ENCODE data around the gene DECR2. TPM values are rescaled to one million over a fixed set of nuclear protein-coding genes. Genes with fewer than 3 reads are reported as not detected.
"Not testable (repeated sequence)": the region's sequence is repeated elsewhere in the genome, so short reads cannot be mapped to it uniquely, and the experiment has no call there.

DECR2 gene
- total and polyA plus RNA-seq, 4 donors, result 42.2 to 210 (median 126) TPM

DNA sequence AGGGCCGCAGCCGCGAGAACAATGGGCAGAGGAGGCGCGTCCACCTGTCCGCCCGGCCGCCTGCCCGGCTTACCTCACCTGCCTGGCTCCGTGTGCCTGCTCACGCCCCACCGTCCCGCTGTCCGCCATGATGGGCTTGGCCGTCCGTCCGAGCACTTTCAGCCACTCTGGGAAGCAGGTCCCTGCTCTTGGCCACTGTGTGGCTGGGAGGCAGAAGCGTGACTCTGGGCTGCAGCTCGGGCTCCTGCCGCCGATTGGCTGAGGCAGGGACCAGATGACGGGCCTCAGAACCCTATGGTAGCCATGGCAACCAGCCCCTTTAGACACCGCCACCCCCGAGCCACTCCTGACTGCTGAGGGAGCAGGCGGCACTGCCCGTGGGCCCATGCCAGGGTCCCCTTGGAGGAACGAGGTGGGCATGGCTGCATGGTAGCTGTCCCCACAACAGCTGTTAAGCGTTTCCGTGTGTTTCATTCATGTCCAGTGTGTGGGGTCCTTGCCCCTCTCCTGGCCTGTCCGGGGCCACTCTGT is 40.3 kb upstream of the DECR2 start:
- H3K9ac ChIP-seq (ENCODE audit: low read depth in 1 of 2, low read length in 2 of 2), result no peak overlapping the region
- H3K27ac ChIP-seq (ENCODE audit: low read depth in 1 of 2, low read length in 2 of 2), result no peak overlapping the region
- 91% methylated on average over 30 of the region's 30 CpGs for WGBS
- TF ChIP-seq, protein P1, sequence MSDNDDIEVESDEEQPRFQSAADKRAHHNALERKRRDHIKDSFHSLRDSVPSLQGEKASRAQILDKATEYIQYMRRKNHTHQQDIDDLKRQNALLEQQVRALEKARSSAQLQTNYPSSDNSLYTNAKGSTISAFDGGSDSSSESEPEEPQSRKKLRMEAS (IDR thresholded peaks at IDR 0.05), result no peak
- TF ChIP-seq, protein P2, sequence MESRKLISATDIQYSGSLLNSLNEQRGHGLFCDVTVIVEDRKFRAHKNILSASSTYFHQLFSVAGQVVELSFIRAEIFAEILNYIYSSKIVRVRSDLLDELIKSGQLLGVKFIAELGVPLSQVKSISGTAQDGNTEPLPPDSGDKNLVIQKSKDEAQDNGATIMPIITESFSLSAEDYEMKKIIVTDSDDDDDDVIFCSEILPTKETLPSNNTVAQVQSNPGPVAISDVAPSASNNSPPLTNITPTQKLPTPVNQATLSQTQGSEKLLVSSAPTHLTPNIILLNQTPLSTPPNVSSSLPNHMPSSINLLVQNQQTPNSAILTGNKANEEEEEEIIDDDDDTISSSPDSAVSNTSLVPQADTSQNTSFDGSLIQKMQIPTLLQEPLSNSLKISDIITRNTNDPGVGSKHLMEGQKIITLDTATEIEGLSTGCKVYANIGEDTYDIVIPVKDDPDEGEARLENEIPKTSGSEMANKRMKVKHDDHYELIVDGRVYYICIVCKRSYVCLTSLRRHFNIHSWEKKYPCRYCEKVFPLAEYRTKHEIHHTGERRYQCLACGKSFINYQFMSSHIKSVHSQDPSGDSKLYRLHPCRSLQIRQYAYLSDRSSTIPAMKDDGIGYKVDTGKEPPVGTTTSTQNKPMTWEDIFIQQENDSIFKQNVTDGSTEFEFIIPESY (IDR thresholded peaks at IDR 0.05), result no peak
- TF ChIP-seq SP1 (IDR thresholded peaks at IDR 0.05), result no peak
- no peak overlapping the region for H3K4me3 ChIP-seq (ENCODE audit: low read depth in 1 of 3, low read length in 3 of 3)
- H3K36me3 ChIP-seq (ENCODE audit: control insufficient read depth in 4 of 4, insufficient read depth in 3 of 4, low read depth in 1 of 4, low read length in 3 of 4), result no peaks in the 10 kb centered on the region
- no peak for DNase-seq (ENCODE audit: low spot score)
- peaks cover 0 to 3% (median 2%) of the 10 kb centered on the region in 4 donors for H3K4me1 ChIP-seq (ENCODE audit: control insufficient read depth in 4 of 4, insufficient read depth in 4 of 4, low read length in 3 of 4)
- H3K27me3 ChIP-seq (ENCODE audit: control insufficient read depth in 4 of 4, insufficient read depth in 4 of 4, low read length in 3 of 4), result no peaks in the 10 kb centered on the region
- no peaks in the 10 kb centered on the region for H3K9me3 ChIP-seq (ENCODE audit: control insufficient read depth in 4 of 4, low read length in 3 of 4)

DNA sequence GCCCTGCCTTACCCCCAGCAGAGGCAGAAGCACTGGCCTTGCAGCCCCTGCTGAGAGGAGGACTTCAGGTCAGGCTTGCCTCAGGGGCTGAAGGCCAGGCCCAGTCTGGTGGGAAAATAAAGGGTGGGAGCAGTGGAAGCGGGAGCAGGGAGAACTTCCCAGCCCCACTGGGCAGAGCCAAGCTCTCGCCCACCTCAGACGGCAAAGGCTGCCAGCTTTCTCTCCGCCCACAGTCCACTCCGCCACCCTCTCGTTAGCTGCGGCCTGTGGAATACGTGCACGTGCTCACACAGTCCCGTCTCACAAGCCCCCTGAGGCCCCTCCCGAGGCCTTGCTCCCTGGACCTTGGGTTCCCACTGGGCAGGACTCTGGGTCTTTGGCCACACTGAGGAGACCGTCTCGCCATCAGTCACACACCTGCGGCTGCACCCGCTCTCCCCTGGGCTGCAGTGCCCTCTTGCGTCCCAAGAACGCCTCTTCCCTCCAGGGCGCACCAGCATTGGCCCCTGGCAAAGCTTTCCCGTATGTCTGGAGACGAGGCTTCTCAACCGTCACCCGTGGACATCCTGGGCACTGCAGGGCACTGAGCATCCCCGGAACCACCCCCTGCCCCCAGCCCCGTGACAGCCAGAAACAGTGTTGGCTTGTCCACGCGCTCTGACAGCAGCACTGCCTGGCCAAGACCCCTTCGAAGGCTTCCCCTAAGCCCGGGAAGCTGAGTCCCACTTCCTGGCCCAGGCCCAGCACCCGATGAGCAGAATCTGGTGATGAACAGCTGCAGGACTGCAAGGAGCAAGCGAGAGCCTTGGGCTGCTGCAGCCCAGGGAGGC is 39.6 kb upstream of the DECR2 start:
- Histone ChIP-seq H3K27me3 (ENCODE audit: control insufficient read depth in 4 of 4, insufficient read depth in 4 of 4, low read length in 3 of 4) (no peaks in the 10 kb centered on the region), H3K9ac (ENCODE audit: low read depth in 1 of 2, low read length in 2 of 2) (no peak overlapping the region), H3K27ac (ENCODE audit: low read depth in 1 of 2, low read length in 2 of 2) (no peak overlapping the region), H3K4me1 (ENCODE audit: control insufficient read depth in 4 of 4, insufficient read depth in 4 of 4, low read length in 3 of 4) (peaks cover 0 to 3% (median 2%) of the 10 kb centered on the region in 4 donors), H3K36me3 (ENCODE audit: control insufficient read depth in 4 of 4, insufficient read depth in 3 of 4, low read depth in 1 of 4, low read length in 3 of 4) (no peaks in the 10 kb centered on the region), H3K9me3 (ENCODE audit: control insufficient read depth in 4 of 4, low read length in 3 of 4) (no peaks in the 10 kb centered on the region), H3K4me3 (ENCODE audit: low read depth in 1 of 3, low read length in 3 of 3) (no peak overlapping the region)
- DNase-seq (ENCODE audit: low spot score), result peak; percentile 69
- TF ChIP-seq, protein P1 (IDR thresholded peaks at IDR 0.05), result no peak
- TF ChIP-seq HNF4A (conservative IDR thresholded peaks at IDR 0.05) (peak in 1 of 2 donors; percentile 4), RAD21 (IDR thresholded peaks at IDR 0.05) (peak; percentile 88 to 96), HNF4G (IDR thresholded peaks at IDR 0.05) (no peak), YY1 (IDR thresholded peaks at IDR 0.05) (no peak)
- TF ChIP-seq, protein P3, sequence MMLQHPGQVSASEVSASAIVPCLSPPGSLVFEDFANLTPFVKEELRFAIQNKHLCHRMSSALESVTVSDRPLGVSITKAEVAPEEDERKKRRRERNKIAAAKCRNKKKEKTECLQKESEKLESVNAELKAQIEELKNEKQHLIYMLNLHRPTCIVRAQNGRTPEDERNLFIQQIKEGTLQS (IDR thresholded peaks at IDR 0.05), result no peak
- TF ChIP-seq, protein P4, sequence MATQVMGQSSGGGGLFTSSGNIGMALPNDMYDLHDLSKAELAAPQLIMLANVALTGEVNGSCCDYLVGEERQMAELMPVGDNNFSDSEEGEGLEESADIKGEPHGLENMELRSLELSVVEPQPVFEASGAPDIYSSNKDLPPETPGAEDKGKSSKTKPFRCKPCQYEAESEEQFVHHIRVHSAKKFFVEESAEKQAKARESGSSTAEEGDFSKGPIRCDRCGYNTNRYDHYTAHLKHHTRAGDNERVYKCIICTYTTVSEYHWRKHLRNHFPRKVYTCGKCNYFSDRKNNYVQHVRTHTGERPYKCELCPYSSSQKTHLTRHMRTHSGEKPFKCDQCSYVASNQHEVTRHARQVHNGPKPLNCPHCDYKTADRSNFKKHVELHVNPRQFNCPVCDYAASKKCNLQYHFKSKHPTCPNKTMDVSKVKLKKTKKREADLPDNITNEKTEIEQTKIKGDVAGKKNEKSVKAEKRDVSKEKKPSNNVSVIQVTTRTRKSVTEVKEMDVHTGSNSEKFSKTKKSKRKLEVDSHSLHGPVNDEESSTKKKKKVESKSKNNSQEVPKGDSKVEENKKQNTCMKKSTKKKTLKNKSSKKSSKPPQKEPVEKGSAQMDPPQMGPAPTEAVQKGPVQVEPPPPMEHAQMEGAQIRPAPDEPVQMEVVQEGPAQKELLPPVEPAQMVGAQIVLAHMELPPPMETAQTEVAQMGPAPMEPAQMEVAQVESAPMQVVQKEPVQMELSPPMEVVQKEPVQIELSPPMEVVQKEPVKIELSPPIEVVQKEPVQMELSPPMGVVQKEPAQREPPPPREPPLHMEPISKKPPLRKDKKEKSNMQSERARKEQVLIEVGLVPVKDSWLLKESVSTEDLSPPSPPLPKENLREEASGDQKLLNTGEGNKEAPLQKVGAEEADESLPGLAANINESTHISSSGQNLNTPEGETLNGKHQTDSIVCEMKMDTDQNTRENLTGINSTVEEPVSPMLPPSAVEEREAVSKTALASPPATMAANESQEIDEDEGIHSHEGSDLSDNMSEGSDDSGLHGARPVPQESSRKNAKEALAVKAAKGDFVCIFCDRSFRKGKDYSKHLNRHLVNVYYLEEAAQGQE (IDR thresholded peaks at IDR 0.05), result no peak
- TF ChIP-seq, protein P5, sequence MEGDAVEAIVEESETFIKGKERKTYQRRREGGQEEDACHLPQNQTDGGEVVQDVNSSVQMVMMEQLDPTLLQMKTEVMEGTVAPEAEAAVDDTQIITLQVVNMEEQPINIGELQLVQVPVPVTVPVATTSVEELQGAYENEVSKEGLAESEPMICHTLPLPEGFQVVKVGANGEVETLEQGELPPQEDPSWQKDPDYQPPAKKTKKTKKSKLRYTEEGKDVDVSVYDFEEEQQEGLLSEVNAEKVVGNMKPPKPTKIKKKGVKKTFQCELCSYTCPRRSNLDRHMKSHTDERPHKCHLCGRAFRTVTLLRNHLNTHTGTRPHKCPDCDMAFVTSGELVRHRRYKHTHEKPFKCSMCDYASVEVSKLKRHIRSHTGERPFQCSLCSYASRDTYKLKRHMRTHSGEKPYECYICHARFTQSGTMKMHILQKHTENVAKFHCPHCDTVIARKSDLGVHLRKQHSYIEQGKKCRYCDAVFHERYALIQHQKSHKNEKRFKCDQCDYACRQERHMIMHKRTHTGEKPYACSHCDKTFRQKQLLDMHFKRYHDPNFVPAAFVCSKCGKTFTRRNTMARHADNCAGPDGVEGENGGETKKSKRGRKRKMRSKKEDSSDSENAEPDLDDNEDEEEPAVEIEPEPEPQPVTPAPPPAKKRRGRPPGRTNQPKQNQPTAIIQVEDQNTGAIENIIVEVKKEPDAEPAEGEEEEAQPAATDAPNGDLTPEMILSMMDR (IDR thresholded peaks at IDR 0.05; ENCODE audit: low read depth, low read length, missing input control), result peak; percentile 85
- 31% methylated on average over 30 of the region's 30 CpGs for WGBS

DNA sequence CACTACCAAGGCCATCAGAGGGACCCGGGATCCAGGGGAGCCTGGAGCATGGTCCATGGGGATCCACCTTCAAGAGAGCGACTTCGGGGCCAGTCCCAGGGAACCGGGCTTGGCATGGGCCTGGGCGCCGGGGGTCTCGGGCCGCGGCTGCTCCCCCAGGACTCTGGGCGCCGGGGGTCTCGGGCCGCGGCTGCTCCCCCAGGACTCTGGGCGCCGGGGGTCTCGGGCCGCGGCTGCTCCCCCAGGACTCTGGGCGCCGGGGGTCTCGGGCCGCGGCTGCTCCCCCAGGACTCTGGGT is 39.0 kb upstream of the DECR2 start:
- H3K27me3 ChIP-seq (ENCODE audit: control insufficient read depth in 4 of 4, insufficient read depth in 4 of 4, low read length in 3 of 4); H3K4me3 ChIP-seq (ENCODE audit: low read depth in 1 of 3, low read length in 3 of 3); H3K27ac ChIP-seq (ENCODE audit: low read depth in 1 of 2, low read length in 2 of 2); H3K4me1 ChIP-seq (ENCODE audit: control insufficient read depth in 4 of 4, insufficient read depth in 4 of 4, low read length in 3 of 4); H3K9me3 ChIP-seq (ENCODE audit: control insufficient read depth in 4 of 4, low read length in 3 of 4); DNase-seq (ENCODE audit: low spot score); H3K9ac ChIP-seq (ENCODE audit: low read depth in 1 of 2, low read length in 2 of 2); H3K36me3 ChIP-seq (ENCODE audit: control insufficient read depth in 4 of 4, insufficient read depth in 3 of 4, low read depth in 1 of 4, low read length in 3 of 4): not testable (repeated sequence)
- WGBS, result 88% methylated on average over 24 of the region's 24 CpGs

Data from liver (tissue), 9 donors.